Measurements from ENCODE around the gene SLC37A1. TPM values are rescaled to one million over a fixed set of nuclear protein-coding genes. Genes with fewer than 3 reads are reported as not detected.

SLC37A1 gene
- total and polyA plus RNA-seq, 9 of the 15 experiments (the other 6 are each of a cell fraction or from before 2014, with no cell fraction given): 0.06 to 3.4 (median 0.40) TPM

GRCh38 chr21:42545745-42546144, 32.1 kb downstream of the SLC37A1 start (continued):
- TF ChIP-seq TAF9B (IDR thresholded peaks at IDR 0.05; ENCODE audit: partially characterized antibody) (no peak), EZH2 (IDR thresholded peaks at IDR 0.05; ENCODE audit: borderline replicate concordance, low read depth, low read length) (no peak), ATF1 (CRISPR knock-in tag; IDR thresholded peaks at IDR 0.05) (no peak), ATF1 (tag; IDR thresholded peaks at IDR 0.05) (peak; percentile 47; the same call in 1 of the 2 replicates), SMAD4 (CRISPR knock-in tag; conservative IDR thresholded peaks at IDR 0.05) (peak; percentile 89), POLR2AphosphoS5 (IDR thresholded peaks at IDR 0.05; ENCODE audit: control insufficient read depth, insufficient read depth, low read depth, low read length) (0 out of 2 replicates have a peak, but pooled peaks have one; percentile 24), ATF7 (IDR thresholded peaks at IDR 0.05) (peak; percentile 86), NFE2L1 (tag; IDR thresholded peaks at IDR 0.05; ENCODE audit: borderline replicate concordance, low read depth) (no peak), TBL1XR1 (IDR thresholded peaks at IDR 0.05; ENCODE audit: low read length in 2 of 2) (peak in 1 of 2 experiments; percentile 11; a peak in 1 of 4 replicates), ETV5 (CRISPR knock-in tag; IDR thresholded peaks at IDR 0.05; ENCODE audit: low read depth) (no peak), ZNF551 (CRISPR knock-in tag; IDR thresholded peaks at IDR 0.05) (no peak), ZNF197 (CRISPR knock-in tag; IDR thresholded peaks at IDR 0.05; ENCODE audit: low read depth) (0 out of 2 replicates have a peak, but pooled peaks have one; percentile 38), ERF (CRISPR knock-in tag; IDR thresholded peaks at IDR 0.05) (no peak), ADNP (tag; IDR thresholded peaks at IDR 0.05) (no peak), TRIM24 (IDR thresholded peaks at IDR 0.05) (peak; percentile 33 to 75; a peak in 3 of 4 replicates), EP300 (IDR thresholded peaks at IDR 0.05; ENCODE audit: low read length) (peak; percentile 46; the same call in 1 of the 2 replicates), UBTF (IDR thresholded peaks at IDR 0.05; ENCODE audit: borderline replicate concordance in 1 of 2, low read depth in 2 of 2, low read length in 2 of 2) (no peak), CC2D1A (IDR thresholded peaks at IDR 0.05) (no peak), ZNF311 (CRISPR knock-in tag; IDR thresholded peaks at IDR 0.05) (peak; percentile 48; the same call in 1 of the 2 replicates), HSF4 (CRISPR knock-in tag; IDR thresholded peaks at IDR 0.05; ENCODE audit: borderline replicate concordance) (peak; percentile 79), NR2C1 (IDR thresholded peaks at IDR 0.05) (no peak), NR2C1 (tag; IDR thresholded peaks at IDR 0.05) (0 out of 2 replicates have a peak, but pooled peaks have one; percentile 36), ZNF449 (CRISPR knock-in tag; IDR thresholded peaks at IDR 0.05) (peak; percentile 23; the same call in 1 of the 2 replicates), RBM15 (IDR thresholded peaks at IDR 0.05; ENCODE audit: insufficient read depth, low read length) (no peak), ZNF212 (CRISPR knock-in tag; IDR thresholded peaks at IDR 0.05) (no peak), BMI1 (IDR thresholded peaks at IDR 0.05; ENCODE audit: low read length) (no peak), FOXK1 (CRISPR knock-in tag; IDR thresholded peaks at IDR 0.05; ENCODE audit: borderline replicate concordance) (no peak), MCM7 (IDR thresholded peaks at IDR 0.05) (no peak)
- TF ChIP-seq, protein P1, sequence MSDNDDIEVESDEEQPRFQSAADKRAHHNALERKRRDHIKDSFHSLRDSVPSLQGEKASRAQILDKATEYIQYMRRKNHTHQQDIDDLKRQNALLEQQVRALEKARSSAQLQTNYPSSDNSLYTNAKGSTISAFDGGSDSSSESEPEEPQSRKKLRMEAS (CRISPR knock-in tag; IDR thresholded peaks at IDR 0.05): peak; percentile 71

Data from K562 (cell line).